ENCODE results near the gene BID. TPM values are rescaled to one million over a fixed set of nuclear protein-coding genes. Genes with fewer than 3 reads are reported as not detected.
A peak's percentile ranks its signal among the peaks of the same experiment; 100 is the strongest.

BID gene
- total RNA-seq = 49.7 and 63.1 TPM in 2 replicates

DNA sequence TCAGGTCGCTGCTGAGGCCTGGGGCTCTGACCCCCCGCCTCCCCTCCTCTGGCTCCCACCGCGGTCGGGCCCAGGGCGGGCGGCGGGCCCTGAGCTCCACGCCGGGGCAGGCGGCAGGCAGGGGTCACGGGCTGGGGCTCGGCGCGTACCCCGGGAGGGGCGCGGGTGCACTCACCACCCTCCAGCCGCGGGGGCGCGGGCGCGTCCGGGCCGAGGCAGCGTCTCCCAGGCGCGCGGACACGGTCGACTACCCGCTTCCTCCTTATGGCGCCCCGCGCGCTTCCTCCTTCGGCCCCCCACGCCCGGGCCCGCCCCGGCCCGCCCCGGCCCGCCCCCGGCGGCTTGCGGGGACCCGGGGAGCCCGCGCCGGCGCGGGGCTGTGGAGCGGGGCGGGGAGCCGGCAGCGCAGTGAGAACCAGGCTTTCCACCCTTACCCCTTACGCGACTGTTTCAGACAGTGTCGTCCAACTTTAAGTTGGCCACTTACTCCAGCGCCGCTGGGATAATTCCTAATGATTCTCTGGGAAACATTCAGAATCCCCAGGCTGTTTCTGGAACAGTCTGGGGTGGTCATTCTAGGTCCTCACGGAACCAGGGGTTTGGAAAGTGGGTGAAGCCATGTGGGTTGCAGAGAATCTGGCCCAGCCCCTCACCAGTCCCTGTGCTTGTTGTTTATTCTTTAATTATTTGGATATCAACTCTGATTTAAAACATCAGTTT is at the start of gene BID:
Gene BID (minus strand): TSS at position 264 of the 720 bp plus-strand sequence. CDS start 24,353 bp downstream, outside the sequence.
- DNase-seq (ENCODE audit: low read depth in 2 of 2) = peak in 1 of 2 donors; percentile 43

DNA sequence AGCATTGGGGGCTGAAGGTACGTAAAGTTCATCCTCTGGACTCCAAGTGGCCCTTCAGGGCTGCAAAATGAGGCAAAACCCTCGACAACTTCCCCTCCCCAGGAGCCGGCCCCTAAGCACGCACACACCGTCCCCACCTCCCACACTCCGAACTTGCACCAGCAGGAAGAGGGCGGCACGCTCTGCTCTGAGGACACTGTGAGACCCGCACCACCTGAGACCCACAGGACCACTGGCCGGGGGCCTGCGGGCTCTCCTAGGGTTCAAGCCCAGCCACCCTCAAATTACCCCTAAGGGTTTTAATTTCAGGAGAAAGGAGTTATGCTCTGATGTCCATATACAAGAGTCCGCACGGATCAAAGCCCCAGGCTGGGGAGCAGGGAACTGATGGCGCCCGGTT is 49.7 kb upstream of the BID start:
- no peak for DNase-seq (ENCODE audit: low read depth in 2 of 2)

DNA sequence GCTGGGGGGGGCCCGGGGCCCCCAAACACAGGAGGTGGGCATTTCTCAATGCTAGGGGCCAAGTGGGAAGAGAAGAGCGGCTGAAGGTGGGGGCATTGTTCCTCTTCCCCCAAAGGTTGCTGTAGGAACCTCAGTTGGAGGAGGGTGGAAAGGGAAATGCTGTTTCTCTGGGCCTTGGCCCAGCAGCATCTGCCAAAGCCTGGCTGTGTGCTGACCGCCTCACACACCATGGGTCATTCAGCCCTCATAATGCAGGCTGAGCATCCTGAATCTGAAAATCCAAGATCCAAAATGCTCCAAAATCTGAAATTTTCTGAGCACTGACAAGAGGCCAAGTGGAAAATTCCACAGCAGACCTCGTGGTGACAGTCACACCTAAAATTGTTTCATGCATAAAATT is 49.0 kb upstream of the BID start:
- DNase-seq (ENCODE audit: low read depth in 2 of 2) = no peak

DNA sequence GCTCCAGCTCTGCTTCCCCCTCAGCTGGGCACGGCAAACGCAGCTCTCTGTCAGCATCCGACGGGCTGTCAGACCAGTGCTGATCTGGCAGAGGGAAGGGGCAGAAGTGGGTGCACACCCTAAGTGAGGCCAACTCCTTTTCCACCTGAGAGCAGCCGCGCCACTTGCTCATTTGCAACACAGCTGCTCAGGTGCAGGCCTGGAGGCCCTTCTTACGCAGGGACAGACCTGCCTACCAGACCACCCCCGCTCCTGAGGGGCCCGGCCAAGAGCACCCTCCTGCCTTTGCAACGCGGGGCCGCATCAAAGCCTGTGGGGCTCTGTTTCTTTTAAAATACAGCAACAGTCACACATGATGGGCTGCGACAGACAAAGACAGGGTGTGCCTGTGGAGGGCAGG is 47.8 kb upstream of the BID start:
- DNase-seq (ENCODE audit: low read depth in 2 of 2) = no peak

DNA sequence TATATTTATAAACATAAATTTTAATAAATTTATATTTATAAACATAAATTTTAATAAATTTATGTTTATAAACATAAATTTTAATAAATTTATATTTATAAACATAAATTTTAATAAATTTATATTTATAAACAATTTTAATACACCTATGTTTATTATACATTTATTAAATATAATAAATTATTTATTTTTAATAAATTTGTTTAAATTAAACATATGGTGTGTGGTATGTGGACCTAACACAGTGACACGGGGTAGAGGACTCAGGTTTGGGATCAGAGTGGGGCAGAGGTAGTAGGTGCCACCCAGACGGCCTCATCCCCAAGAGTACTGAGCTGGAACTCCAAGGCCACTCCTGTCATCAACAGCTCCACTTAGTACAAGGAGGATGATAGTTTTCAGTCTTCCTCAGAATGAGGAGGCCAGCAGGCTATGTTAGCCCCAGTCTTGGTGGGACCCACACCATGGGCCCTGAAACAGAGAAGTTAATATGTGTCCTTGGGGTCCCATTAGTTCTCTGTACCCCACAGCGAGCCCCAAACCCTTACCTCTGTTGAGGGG is 46.7 kb upstream of the BID start:
- no peak for DNase-seq (ENCODE audit: low read depth in 2 of 2)

DNA sequence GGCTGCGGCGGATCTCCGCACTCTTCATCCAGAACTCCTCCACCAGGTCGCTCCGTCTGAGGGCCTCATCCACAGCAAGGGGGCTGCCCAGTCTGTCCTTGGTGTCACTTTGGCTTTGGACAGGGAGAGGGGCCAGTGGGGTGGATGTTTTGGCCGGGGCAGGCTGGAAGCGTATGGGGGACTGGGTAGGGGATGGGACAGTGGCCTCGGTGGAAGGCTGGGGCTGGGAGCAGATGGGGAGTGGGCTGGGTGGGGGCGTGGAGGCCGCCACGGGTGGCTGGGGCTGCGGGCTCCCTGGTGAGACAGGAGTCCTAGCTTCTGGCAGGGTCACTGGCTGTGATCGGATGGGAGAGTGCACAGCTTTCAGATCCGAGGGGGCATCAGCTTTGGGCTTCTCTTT is 44.4 kb upstream of the BID start:
- DNase-seq (ENCODE audit: low read depth in 2 of 2) = no peak

DNA sequence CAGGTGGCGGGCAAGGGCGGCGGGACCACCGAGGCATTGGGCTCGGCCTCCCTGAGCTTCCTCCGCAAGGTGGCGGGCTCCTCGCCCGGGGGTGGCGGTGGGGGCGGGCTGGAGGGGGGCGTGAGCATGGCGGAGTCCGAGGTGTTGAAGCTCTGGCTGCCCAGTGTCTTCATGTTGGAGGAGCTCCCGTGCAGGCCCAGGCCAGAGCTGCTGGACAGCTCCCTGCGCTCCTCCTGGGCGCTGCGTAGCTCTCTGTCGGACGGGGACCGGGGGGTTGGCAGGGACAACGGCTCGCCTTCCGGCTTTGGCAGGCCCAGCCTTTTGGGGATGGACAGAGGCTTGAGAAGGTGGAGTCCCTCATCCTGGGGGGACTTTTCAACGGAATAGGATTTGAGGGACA is 43.9 kb upstream of the BID start:
- no peak for DNase-seq (ENCODE audit: low read depth in 2 of 2)

DNA sequence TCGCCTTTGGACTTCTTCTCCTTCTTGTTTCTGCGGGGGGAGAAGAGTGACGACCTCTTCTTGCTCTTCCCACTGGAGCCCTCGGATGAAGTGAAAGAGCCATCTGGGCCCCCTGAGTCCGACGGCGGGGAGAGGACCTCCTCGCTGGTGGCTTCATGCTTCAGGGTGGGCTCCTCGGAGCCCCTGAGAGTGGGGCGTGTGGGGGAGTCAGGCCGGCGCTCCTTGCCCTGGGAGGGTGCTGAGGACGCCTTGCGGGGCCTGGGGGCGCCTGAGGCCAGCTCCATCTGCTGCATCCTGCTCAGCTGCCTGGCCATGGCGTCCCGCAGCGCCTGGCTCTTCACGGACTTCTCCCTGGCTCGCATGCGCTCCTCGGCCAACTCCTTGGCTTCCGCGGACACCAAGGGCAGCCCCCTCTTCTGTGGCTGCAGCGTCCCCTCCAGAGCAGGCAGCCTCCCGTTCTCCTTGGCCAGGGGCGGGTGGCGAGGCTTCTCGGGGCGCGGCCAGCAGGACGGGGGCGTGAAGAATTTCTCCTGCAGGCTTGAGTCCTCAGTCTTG is 43.3 kb upstream of the BID start:
- no peak for DNase-seq (ENCODE audit: low read depth in 2 of 2)

DNA sequence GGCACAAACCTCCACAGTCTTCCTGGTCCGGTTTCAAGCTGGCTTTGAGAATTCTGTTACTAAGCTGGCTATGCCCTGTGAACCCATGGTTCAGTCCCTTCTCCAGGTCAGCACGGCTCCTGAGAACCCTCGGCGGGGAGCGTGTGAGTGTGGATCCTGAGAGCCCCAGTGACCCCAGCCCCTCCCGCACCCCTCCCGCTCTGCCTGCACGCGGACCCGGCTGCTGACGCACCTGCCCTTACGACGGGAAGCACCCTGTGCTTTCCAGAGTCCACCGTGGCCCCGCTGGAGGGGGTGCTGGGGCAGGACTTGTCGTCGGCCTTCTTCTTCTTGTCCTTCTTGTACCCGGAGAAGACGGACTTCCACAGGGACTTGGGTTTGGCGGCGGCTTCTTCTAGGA is 42.8 kb upstream of the BID start:
- no peak for DNase-seq (ENCODE audit: low read depth in 2 of 2)

DNA sequence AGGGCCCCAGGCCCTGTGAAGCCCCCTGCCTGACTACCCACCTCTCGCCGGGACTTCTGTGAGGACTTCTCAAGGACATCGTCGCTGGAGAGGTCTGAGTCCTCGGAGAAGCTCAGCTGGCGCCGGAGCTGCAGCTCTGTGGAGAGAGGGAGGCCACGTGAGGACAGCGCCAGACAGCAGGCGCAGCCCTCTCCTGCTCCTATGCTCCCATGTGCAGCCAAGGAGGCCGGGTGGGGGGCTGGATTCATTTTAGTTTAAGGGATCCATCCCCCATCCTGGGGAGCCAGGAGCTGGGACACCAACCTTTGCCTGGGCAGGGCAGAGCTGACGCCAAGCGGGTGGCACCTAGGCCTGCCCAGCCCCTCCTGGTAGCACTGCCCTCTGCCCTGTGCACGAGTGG is 42.4 kb upstream of the BID start:
- no peak for DNase-seq (ENCODE audit: low read depth in 2 of 2)

DNA sequence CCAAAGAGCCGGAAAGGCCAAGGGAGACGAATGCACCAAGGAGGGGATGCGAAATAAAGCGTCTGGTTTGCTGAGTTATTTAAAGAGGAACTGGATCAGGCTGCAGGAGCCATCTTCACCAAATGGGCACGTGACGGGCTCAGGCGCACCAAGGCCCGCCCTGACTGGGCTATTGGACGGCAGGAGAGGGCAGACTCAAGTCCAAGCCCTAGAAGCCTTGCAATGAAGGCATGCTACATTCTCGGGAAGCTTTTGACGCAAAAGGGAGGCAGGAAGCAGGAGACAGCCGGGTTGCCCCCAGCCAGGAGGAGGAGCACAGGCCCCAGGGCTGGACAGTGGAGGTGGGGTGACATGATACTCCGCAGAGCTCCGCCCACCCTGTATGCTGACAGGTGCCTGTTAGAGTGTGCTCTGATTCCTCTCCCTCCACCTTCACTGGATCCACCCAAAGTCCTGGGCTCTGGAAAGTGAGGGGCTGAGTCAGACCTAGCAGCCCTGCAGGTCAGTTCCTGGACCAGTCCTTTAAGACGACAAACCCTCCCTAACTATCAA is 41.5 kb upstream of the BID start:
- no peak for DNase-seq (ENCODE audit: low read depth in 2 of 2)

DNA sequence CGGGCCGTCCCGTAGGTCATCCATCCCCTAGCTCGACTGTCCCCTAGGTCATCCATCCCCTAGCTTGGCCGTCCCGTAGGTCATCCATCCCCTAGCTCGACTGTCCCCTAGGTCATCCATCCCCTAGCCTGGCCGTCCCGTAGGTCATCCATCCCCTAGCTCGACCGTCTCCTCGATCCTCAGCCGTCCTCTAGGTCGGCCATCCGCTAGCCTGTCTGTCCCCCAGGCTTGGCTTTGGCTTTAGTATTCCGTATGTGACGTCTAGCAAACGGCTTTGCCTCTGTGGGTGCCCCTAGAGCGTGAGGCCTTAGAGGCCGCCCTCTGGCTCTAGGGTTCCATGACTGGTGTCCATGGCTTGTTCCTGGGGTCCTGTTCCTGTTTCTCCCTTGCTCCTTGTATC is 40.6 kb upstream of the BID start:
- no peak for DNase-seq (ENCODE audit: low read depth in 2 of 2)

DNA sequence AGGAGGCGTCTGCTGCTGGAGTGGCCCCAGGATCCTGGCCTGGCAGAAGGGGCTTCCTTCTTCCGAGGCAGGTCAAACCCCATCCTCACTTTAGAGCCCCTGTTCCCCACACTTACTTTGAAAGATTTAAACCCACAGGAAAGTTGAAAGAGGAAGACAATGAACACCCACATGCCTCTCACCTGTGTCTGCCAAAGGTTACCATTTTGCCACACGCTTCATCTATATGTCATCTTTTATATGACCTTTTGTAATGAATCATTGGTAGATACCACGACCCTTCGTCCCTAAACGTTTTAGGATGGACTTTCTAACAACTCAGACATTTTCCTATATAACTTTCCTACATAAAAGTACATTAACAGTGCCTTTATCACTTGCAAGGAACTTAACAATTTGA is 39.8 kb upstream of the BID start:
- no peak for DNase-seq (ENCODE audit: low read depth in 2 of 2)

DNA sequence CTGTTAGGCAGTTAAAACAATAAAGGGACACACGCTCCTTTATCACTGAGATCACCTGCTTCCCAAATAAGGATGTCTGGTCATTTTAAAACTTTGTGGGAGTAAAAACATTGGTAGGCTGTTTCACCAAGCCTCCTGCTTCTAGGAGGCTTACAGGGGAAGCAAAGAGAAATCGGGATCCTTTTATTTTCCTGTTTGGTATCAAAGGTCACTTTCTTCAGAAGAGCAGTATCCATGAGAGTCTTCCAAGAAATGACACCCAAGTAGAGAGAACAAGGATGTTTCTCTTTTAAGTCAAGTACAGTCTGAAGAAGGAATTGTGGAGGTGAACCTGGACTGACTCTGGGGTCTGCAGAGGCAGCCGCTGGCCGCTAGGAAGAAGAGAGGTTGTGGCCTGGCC is 36.9 kb upstream of the BID start:
- no peak for DNase-seq (ENCODE audit: low read depth in 2 of 2)

DNA sequence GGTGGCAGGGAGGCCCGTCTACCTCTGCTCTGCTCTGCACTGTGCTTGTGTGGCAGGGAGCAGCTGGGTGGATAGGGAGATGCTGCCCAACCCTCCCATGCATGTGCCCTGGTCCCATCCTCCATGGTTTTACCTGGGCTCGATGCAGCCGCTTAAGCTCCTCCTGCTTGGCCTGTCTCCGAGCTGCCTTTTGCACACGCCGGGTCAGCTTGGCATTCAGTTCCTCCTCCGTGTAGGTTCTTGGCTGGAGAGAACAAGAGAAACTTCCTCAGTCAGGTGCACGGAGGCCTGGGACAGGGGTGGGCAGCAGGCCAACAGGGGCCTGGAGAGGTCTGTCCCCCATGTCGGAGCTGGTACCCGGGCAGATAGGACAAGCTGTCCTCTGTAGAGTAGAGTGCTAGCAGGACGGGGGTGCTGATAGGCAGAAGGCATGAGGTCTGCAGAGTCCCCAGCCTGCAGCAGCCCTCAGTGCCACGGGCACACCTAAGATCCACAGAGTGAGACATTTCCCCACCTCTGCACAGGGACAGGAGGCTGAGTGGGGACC is 36.4 kb upstream of the BID start:
- no peak for DNase-seq (ENCODE audit: low read depth in 2 of 2)

DNA sequence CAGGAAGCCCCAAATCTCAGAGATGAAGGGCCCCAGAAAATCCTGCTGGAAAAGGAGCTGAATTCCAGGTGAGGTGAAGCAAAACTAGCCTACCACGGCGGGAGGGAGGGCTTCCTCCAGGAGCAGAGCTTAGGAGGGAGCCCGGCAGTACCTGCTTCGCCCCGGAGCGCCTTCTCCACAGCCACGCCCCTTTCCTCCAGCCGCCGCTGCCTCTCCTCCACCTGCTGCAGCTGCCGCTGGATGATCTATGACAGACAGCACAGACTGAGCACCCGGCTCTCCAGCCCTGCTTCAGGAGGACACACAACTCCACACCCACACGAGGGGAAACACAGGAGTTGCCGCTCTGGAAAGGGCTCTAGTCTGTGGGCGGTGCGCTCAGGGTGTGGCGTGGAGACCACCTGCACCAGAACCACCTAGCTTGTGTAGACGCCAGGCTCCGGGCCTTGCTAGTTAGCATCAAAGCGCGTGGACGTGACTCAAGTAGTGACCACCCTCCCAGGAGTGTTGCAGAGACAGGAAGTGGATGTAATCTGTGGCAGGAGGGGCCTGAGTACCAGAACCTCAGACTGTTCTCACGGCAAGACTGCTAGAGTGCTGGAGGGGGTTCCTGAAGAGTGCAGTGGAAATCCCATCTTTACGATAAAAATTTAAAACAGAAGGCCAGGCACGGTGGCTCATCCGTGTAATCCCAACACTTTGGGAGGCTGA is 34.6 kb upstream of the BID start:
- no peak for DNase-seq (ENCODE audit: low read depth in 2 of 2)

DNA sequence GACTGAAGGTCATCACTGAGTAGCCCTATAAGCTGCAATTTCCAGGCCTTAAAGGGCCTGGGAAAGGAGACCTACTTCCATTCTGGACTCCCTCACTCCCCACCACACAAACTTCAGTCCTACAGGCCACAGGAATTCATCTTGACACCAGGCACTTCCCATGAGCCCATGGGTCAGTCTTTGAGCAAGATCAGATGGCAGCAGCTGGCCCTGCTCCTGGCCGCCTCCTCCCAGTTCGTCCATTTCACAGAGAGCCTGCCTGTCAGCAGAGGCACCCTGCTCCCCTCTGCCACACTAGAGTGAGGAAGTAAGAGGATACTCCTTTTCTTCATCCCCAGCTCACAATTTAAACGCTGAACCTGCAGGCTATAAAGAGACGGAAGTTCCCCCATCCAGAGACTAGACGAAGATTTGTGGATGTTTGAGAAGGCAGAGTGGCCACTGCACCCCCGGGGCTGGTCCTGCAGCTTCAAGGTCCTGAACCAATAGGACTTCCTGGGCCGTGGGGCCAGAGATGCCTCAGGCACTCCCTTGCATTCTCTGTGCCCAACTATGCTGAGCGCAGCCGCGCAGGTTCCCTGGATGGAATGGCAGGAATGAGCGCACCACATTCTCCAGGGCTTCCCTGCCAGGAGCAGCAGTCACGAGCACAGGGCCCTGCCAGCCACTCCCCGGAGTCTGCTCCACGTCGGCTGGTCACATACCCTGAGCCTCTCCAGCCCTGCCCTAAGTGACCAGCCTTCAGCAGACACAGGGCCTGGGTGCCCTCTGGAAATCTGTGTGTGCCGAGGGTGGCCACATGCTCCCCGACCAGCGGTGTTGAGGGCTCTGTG is 33.5 kb upstream of the BID start:
- DNase-seq (ENCODE audit: low read depth in 2 of 2) = no peak

DNA sequence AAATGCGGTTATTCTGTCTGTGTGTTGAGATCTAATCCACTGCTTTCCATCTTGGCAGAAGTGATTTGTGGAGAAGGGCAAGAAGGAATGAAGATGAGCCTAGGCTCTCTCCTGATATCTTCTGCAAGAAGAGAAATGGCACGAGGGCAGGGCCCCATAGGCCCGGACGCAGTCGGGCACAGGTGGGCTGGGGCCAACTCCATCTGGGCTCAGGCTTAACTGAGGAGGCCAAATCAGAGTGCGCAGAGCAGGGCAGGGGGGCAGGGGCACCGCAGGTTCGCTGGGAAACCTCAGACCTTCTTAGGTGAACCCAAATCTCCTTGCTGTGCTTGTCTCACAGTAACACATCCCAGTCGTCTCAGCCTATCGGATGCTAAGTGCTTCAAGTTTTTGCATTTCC is 32.8 kb upstream of the BID start:
- DNase-seq (ENCODE audit: low read depth in 2 of 2) = no peak

DNA sequence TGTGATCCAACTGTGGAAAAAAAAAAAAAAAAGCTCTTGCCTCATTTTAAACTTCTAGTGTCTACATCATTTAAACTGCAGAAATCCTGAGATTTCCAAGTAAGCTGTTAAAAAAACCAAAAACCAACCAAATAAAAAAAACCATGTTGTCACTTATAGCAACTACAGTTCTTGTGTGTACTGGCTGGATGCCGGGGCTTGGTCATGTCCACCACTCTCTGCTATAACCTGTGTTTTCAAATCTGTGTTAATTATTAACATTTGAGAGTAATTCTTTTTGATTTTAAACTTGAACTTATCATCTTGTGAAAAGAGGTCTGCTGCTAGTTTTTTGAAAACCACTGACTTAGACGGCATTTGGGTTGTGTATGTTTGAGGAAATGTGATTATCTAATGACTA is 32.2 kb upstream of the BID start:
- DNase-seq (ENCODE audit: low read depth in 2 of 2) = no peak

DNA sequence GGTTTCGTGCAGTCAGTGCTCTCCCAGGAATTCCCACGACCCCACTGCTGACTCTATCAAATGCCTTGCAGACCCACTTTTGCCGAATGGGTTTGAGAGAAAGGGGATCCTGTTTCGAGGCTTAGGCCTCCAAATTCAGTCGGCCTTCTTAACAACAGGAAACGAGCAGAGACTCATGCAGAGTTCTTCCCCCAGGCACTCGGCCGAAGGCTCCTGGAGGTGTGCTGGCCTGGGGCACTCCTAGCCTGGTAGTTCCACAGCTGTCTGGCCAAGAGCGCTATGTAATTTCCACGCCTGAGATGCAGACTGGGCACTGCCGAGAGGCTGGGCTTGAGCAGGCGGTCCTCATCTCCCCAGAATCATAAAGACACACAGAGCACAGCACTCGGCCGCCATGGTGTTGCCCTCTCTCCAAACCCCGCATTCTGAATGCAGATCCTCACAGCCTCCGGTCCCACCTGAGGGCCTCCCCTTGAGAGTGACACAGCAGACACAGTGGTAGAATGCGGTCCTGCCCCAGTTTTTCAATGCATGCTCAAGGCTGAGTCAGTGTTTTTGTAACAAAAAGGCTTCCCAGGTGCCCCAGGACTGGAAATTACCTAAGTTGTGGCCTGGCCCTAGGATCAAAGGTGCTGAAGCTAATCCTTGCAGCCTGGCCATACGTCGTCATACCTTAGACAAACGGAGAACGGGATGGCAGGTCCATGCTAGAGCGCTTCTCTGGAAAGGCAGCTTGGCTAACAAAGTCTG is 30.2 kb upstream of the BID start:
- DNase-seq (ENCODE audit: low read depth in 2 of 2) = no peak
